Stimulated activated naive CD8-positive, alpha-beta T cell treated with anti-CD3 and anti-CD28 coated beads, Interleukin-15, amount 100 ng/mL, for 72 hours (primary cell): ENCODE results near the gene OAS2.
A peak's percentile ranks its signal among the peaks of the same experiment; 100 is the strongest.

Source experiments
- ATAC-seq: fragments of 150-1000 bp; cut with Tn5 transposase; 2 replicates; pipeline ENCODE4 v1.10.0; 2021; ENCODE audit warnings: mild to moderate bottlenecking, moderate library complexity
- DNase-seq, 2 donors: peaks; one replicate each; pipeline ENCODE4 v3.0.0; 2021 to 2022
- H3K27ac Mint-ChIP-seq, 2 donors: one replicate each; pipeline ENCODE4 v1.8.0; 2022; ENCODE audit warnings: mild to moderate bottlenecking in 2 of 2, mixed read lengths in 2 of 2, moderate library complexity in 2 of 2
- H3K27me3 Mint-ChIP-seq: one replicate; pipeline ENCODE4 v1.8.0; 2022; ENCODE audit warnings: mixed read lengths
- H3K4me1 Mint-ChIP-seq: one replicate; pipeline ENCODE4 v1.8.0; 2022; ENCODE audit warnings: mild to moderate bottlenecking, mixed read lengths
- H3K4me3 Mint-ChIP-seq, 2 donors: one replicate each; pipeline ENCODE4 v1.8.0; 2022; ENCODE audit warnings: mild to moderate bottlenecking in 2 of 2, mixed read lengths in 2 of 2, moderate library complexity in 1 of 2
- H3K9me3 Mint-ChIP-seq, 2 donors: one replicate each; pipeline ENCODE4 v1.8.0; 2022; ENCODE audit warnings: mixed read lengths in 2 of 2

OAS2 gene

GRCh38 chr12:113049976-113050742 is 71.8 kb downstream of the OAS2 start:
- no peak for ATAC-seq
- Mint-ChIP-seq H3K9me3 (no peaks in the 10 kb centered on the region), H3K27me3 (no peaks in the 10 kb centered on the region), H3K27ac (no peak overlapping the region), H3K4me3 (no peak overlapping the region), H3K4me1 (peaks cover 10% of the 10 kb centered on the region)
- DNase-seq: no peak

- no peaks in the 10 kb centered on the region for H3K27me3 Mint-ChIP-seq
- H3K4me1 Mint-ChIP-seq: peaks cover 12% of the 10 kb centered on the region
- H3K4me3 Mint-ChIP-seq: no peak overlapping the region
- DNase-seq (no peak), ATAC-seq (no peak)
- no peaks in the 10 kb centered on the region for H3K9me3 Mint-ChIP-seq
- no peak overlapping the region for H3K27ac Mint-ChIP-seq
These were observed 72.5 kb downstream of the OAS2 start for GRCh38 chr12:113050795-113051194.

GRCh38 chr12:113051759-113052158 is 73.4 kb downstream of the OAS2 start:
- no peak overlapping the region for H3K27ac Mint-ChIP-seq
- no peak overlapping the region for H3K4me3 Mint-ChIP-seq
- H3K4me1 Mint-ChIP-seq: peaks cover 18% of the 10 kb centered on the region
- no peaks in the 10 kb centered on the region for H3K9me3 Mint-ChIP-seq
- no peak for ATAC-seq
- H3K27me3 Mint-ChIP-seq: no peaks in the 10 kb centered on the region
- no peak for DNase-seq

- Mint-ChIP-seq H3K4me3 (no peak overlapping the region), H3K9me3 (no peaks in the 10 kb centered on the region), H3K27ac (no peak overlapping the region), H3K4me1 (peaks cover 18% of the 10 kb centered on the region), H3K27me3 (no peaks in the 10 kb centered on the region)
- DNase-seq (no peak), ATAC-seq (no peak)
These were observed 74.0 kb downstream of the OAS2 start for GRCh38 chr12:113052326-113052725.

GRCh38 chr12:113054948-113055486 is 76.7 kb downstream of the OAS2 start:
- Mint-ChIP-seq H3K4me1 (peaks cover 11% of the 10 kb centered on the region), H3K9me3 (no peaks in the 10 kb centered on the region), H3K27me3 (no peaks in the 10 kb centered on the region), H3K4me3 (no peak overlapping the region), H3K27ac (no peak overlapping the region)
- DNase-seq (no peak), ATAC-seq (no peak)

GRCh38 chr12:113055594-113056380 is 77.5 kb downstream of the OAS2 start:
- H3K9me3 Mint-ChIP-seq: no peaks in the 10 kb centered on the region
- H3K4me1 Mint-ChIP-seq: peaks cover 11% of the 10 kb centered on the region
- H3K27ac Mint-ChIP-seq: no peak overlapping the region
- no peaks in the 10 kb centered on the region for H3K27me3 Mint-ChIP-seq
- ATAC-seq: no peak
- DNase-seq: no peak
- H3K4me3 Mint-ChIP-seq: peak overlapping the region; percentile 63 to 70

GRCh38 chr12:113056381-113056630 is 78.0 kb downstream of the OAS2 start:
- Mint-ChIP-seq H3K4me3 (peak overlapping the region; percentile 63 to 70), H3K27me3 (no peaks in the 10 kb centered on the region), H3K27ac (peak overlapping the region in 1 of 2 donors; percentile 46), H3K9me3 (no peaks in the 10 kb centered on the region), H3K4me1 (peaks cover 15% of the 10 kb centered on the region)
- no peak for ATAC-seq
- no peak for DNase-seq

GRCh38 chr12:113056631-113057488 is 78.5 kb downstream of the OAS2 start, which contains the start of gene DTX1:
TSS of gene DTX1 (plus strand) at chr12:113056730. CDS start at chr12:113058193, 1,463 bp downstream.
- peaks cover 15% of the 10 kb centered on the region for H3K4me1 Mint-ChIP-seq
- ATAC-seq (peak; percentile 63), DNase-seq (peak; percentile 30 to 35)
- H3K4me3 Mint-ChIP-seq: peak within 1 kb of the TSS; percentile 63 to 70
- no peaks in the 10 kb centered on the region for H3K27me3 Mint-ChIP-seq
- peak within 1 kb of the TSS in 1 of 2 donors; percentile 46 for H3K27ac Mint-ChIP-seq
- H3K9me3 Mint-ChIP-seq: no peaks in the 10 kb centered on the region

GRCh38 chr12:113057565-113058485 is 79.5 kb downstream of the OAS2 start:
- H3K27me3 Mint-ChIP-seq: no peaks in the 10 kb centered on the region
- H3K9me3 Mint-ChIP-seq: no peaks in the 10 kb centered on the region
- H3K27ac Mint-ChIP-seq: no peak overlapping the region
- peaks cover 15% of the 10 kb centered on the region for H3K4me1 Mint-ChIP-seq
- DNase-seq (no peak), ATAC-seq (no peak)
- peak overlapping the region in 1 of 2 donors; percentile 16 for H3K4me3 Mint-ChIP-seq

GRCh38 chr12:113058553-113058952 is 80.2 kb downstream of the OAS2 start:
- peaks cover 15% of the 10 kb centered on the region for H3K4me1 Mint-ChIP-seq
- DNase-seq: no peak
- H3K4me3 Mint-ChIP-seq: no peak overlapping the region
- H3K27ac Mint-ChIP-seq: no peak overlapping the region
- H3K9me3 Mint-ChIP-seq: no peaks in the 10 kb centered on the region
- ATAC-seq: no peak
- no peaks in the 10 kb centered on the region for H3K27me3 Mint-ChIP-seq

- Mint-ChIP-seq H3K27ac (no peak overlapping the region), H3K27me3 (no peaks in the 10 kb centered on the region), H3K4me3 (no peak overlapping the region), H3K9me3 (no peaks in the 10 kb centered on the region), H3K4me1 (peaks cover 18% of the 10 kb centered on the region)
- peak; percentile 10 for ATAC-seq
- peak in 1 of 2 donors; percentile 21 for DNase-seq
These were observed 80.8 kb downstream of the OAS2 start for GRCh38 chr12:113059071-113059595.

- H3K27me3 Mint-ChIP-seq: no peaks in the 10 kb centered on the region
- H3K4me3 Mint-ChIP-seq: no peak overlapping the region
- H3K27ac Mint-ChIP-seq: no peak overlapping the region
- no peak for DNase-seq
- H3K4me1 Mint-ChIP-seq: peaks cover 26% of the 10 kb centered on the region
- no peaks in the 10 kb centered on the region for H3K9me3 Mint-ChIP-seq
- ATAC-seq: no peak
These were observed 82.1 kb downstream of the OAS2 start for GRCh38 chr12:113060336-113060960.

- ATAC-seq (no peak), DNase-seq (no peak)
- peaks cover 27% of the 10 kb centered on the region for H3K4me1 Mint-ChIP-seq
- no peak overlapping the region for H3K27ac Mint-ChIP-seq
- no peak overlapping the region for H3K4me3 Mint-ChIP-seq
- no peaks in the 10 kb centered on the region for H3K27me3 Mint-ChIP-seq
- no peaks in the 10 kb centered on the region for H3K9me3 Mint-ChIP-seq
These were observed 82.9 kb downstream of the OAS2 start for GRCh38 chr12:113061061-113061694.
